PC-3 (cell line): ENCODE data around the gene CDHR2. TPM values are rescaled to one million over a fixed set of nuclear protein-coding genes. Genes with fewer than 3 reads are reported as not detected.

Experiments used
- ATAC-seq: fragments of 200-7000 bp; cut with Tn5 transposase; 2 replicates; pipeline ENCODE4 v1.9.1; 2020; ENCODE audit warnings: mild to moderate bottlenecking, moderate library complexity
- BruUV-seq: library from RNA; stranded (reverse); fragments of 400-500 nt; replicated peaks from 2 replicates; lab custom pipeline; 2021; lab: Mats Ljungman, UMichigan
- CTCF ChIA-PET: fragments of 300-600 bp; sonication (Branson Sonifier 250); formaldehyde crosslinking; loops from one replicate; lab custom pipeline; 2022; ENCODE audit warnings: antibody characterized with exemption; lab: Charles Lee
- POLR2A ChIA-PET: fragments of 300-600 bp; sonication (Branson Sonifier 250); formaldehyde crosslinking; loops from one replicate; lab custom pipeline; 2022; ENCODE audit warnings: antibody characterized with exemption; ENCODE audit not compliant: unreplicated experiment; lab: Charles Lee
- DNase-seq: peaks from one replicate; pipeline ENCODE4 v3.0.0-alpha.2; 2015
- H2AFZ ChIP-seq: fragments of 300-600 bp; sonication (generic); 2 replicates; pipeline ENCODE4 v1.6.0; 2016; ENCODE audit warnings: antibody characterized with exemption, low read length
- H3F3A ChIP-seq: fragments of 300-600 bp; sonication (generic); one replicate; pipeline ENCODE4 v1.6.0; 2017; ENCODE audit warnings: antibody characterized with exemption, low read length, control low read depth, mild to moderate bottlenecking; ENCODE audit not compliant: unreplicated experiment
- H3K27ac ChIP-seq: fragments of 300-600 bp; sonication (generic); 2 replicates; pipeline ENCODE4 v1.5.1; 2016; ENCODE audit warnings: mild to moderate bottlenecking, low read length
- H3K27me3 ChIP-seq: fragments of 300-600 bp; sonication (generic); 2 replicates; pipeline ENCODE4 v1.6.1; 2016; ENCODE audit warnings: low read length, mixed read lengths
- H3K36me3 ChIP-seq: fragments of 300-600 bp; sonication (generic); 2 replicates; pipeline ENCODE4 v1.6.1; 2016; ENCODE audit warnings: low read depth, mixed run types, low read length, mixed read lengths
- H3K4me1 ChIP-seq: fragments of 300-600 bp; sonication (generic); 2 replicates; pipeline ENCODE4 v1.5.1; 2016; ENCODE audit warnings: low read length; ENCODE audit not compliant: insufficient read depth
- H3K4me2 ChIP-seq: fragments of 300-600 bp; sonication (generic); 2 replicates; pipeline ENCODE4 v1.6.0; 2016; ENCODE audit warnings: low read length
- H3K4me3 ChIP-seq: fragments of 300-600 bp; sonication (generic); 2 replicates; pipeline ENCODE4 v1.5.1; 2016; ENCODE audit warnings: mild to moderate bottlenecking, low read length, mixed read lengths
- H3K79me2 ChIP-seq: fragments of 300-600 bp; sonication (generic); 2 replicates; pipeline ENCODE4 v1.6.1; 2017; ENCODE audit warnings: low read length, mixed read lengths
- H3K9ac ChIP-seq: fragments of 300-600 bp; sonication (generic); 2 replicates; pipeline ENCODE4 v1.6.0; 2016; ENCODE audit warnings: mild to moderate bottlenecking, low read length
- H3K9me2 ChIP-seq: fragments of 300-600 bp; sonication (generic); replicated peaks from 2 replicates; pipeline ENCODE4 v1.6.1; 2016; ENCODE audit warnings: mixed run types, low read length, mixed read lengths
- H3K9me3 ChIP-seq: fragments of 300-600 bp; sonication (generic); 2 replicates; pipeline ENCODE4 v1.6.1; 2016; ENCODE audit warnings: low read length, mixed read lengths
- H4K20me1 ChIP-seq: fragments of 300-600 bp; sonication (generic); 2 replicates; pipeline ENCODE4 v1.6.1; 2016; ENCODE audit warnings: low read length, mixed read lengths
- EZH2 ChIP-seq: fragments of 300-600 bp; sonication (generic); IDR thresholded peaks from one replicate; pipeline ENCODE4 v1.6.1; 2017; ENCODE audit warnings: antibody characterized with exemption, mild to moderate bottlenecking, low read length; ENCODE audit not compliant: unreplicated experiment
- EZH2phosphoT487 ChIP-seq: fragments of 300-600 bp; sonication (generic); IDR thresholded peaks from 2 replicates; pipeline ENCODE4 v1.6.1; 2018; ENCODE audit warnings: mild to moderate bottlenecking, antibody characterized with exemption, low read length, borderline replicate concordance
- intact Hi-C: fragments of 100-400 bp; cut with micrococcal nuclease; formaldehyde crosslinking; loops from 2 replicates; pipeline ENCODE4 v1.9.0; 2023
- total RNA-seq: library from RNA; depleted of rRNA; stranded (reverse); fragments of >200 nt; gene quantifications from 2 replicates; pipeline ENCODE4 v1.2.3, GENCODE V29; 2014
- TF ChIP-seq, protein P1 (sequence below): fragments of 300-600 bp; sonication (generic); conservative IDR thresholded peaks from 2 replicates; pipeline ENCODE4 v1.5.1; 2017; ENCODE audit warnings: antibody characterized with exemption, low read depth, mild to moderate bottlenecking, low read length

Gene CDHR2
- total RNA-seq, 1 experiment from 2014 or later: 0.07 TPM

DNA sequence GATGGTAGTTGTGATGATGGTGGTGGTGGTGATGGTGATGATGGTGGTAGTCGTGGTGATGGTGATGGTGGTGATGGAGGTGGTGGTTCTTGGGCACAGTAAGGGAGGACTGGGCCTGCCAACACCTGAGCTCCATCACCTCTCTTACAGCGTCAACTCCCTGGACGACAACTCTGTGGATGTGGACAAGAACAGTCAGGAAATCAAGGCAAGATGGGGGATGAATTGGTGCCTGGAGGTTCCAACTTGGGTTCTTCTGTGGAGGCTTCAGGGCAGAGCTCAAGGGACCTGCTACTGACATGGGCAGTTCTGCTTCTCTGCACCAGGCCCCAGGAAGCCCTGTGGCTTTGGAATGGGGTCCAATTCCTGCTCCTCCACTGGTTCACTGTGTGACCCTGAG is 43.4 kb downstream of the CDHR2 start:
- Histone ChIP-seq H3K4me2 (no peak overlapping the region), H3K27me3 (no peaks in the 10 kb centered on the region), H3K4me1 (no peaks in the 10 kb centered on the region), H4K20me1 (no peaks in the 10 kb centered on the region), H3K9ac (no peak overlapping the region), H3K36me3 (no peaks in the 10 kb centered on the region), H3K9me2 (no peaks in the 10 kb centered on the region), H2AFZ (no peak overlapping the region), H3K27ac (no peak overlapping the region), H3K79me2 (no peaks in the 10 kb centered on the region), H3K9me3 (no peaks in the 10 kb centered on the region), H3K4me3 (no peak overlapping the region), H3F3A (no peaks in the 10 kb centered on the region)
- ChIA-PET CTCF (interaction anchor here (0.7 kb wide), 1 partner anchor 19 kb away, joined by 3 read pairs; no protein-coding TSS in a partner anchor), POLR2A (no interaction called here)
- BruUV-seq: no TSS peak
- DNase-seq (no peak), ATAC-seq (no peak)
- TF ChIP-seq EZH2phosphoT487 (no peak), EZH2 (no peak)
- TF ChIP-seq, protein P1, sequence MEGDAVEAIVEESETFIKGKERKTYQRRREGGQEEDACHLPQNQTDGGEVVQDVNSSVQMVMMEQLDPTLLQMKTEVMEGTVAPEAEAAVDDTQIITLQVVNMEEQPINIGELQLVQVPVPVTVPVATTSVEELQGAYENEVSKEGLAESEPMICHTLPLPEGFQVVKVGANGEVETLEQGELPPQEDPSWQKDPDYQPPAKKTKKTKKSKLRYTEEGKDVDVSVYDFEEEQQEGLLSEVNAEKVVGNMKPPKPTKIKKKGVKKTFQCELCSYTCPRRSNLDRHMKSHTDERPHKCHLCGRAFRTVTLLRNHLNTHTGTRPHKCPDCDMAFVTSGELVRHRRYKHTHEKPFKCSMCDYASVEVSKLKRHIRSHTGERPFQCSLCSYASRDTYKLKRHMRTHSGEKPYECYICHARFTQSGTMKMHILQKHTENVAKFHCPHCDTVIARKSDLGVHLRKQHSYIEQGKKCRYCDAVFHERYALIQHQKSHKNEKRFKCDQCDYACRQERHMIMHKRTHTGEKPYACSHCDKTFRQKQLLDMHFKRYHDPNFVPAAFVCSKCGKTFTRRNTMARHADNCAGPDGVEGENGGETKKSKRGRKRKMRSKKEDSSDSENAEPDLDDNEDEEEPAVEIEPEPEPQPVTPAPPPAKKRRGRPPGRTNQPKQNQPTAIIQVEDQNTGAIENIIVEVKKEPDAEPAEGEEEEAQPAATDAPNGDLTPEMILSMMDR: no peak
- intact Hi-C loops: no loop called here

DNA sequence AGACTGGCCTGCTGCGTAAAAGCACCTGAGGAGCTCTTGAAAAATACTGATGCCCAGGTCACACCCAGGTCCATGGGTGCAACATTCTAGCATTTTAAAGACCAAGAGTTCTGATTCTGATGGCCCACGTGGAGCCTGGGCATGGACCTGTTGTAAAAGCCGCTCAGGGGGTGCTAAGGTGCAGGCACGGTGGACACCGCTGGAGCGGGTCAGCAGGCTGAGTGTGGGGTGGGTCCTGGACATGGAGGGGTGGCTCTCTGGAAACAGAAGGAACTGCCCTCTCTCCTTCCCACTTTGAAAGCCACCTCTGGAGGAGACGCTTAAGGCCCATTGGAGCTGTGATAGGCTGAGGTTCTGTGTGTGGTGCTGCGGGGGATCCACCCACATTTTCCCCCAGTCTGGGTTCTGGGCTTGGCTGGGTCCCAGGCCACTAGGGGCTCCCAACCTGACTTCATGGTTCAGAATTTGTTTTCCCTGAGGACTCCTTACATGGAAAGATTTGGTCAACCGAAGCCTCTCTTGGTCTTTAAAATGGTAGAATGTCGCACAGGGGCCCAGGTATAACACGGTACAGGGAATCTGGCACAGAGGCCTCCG is 44.2 kb downstream of the CDHR2 start:
- no peak for DNase-seq
- H3K4me1 ChIP-seq: no peaks in the 10 kb centered on the region
- BruUV-seq: no TSS peak
- no peak for ATAC-seq
- H3K4me2 ChIP-seq: no peak overlapping the region
- no peaks in the 10 kb centered on the region for H3F3A ChIP-seq
- no peak overlapping the region for H2AFZ ChIP-seq
- no peak overlapping the region for H3K4me3 ChIP-seq
- intact Hi-C loops: no loop called here
- no peaks in the 10 kb centered on the region for H3K36me3 ChIP-seq
- H3K9ac ChIP-seq: no peak overlapping the region
- ChIA-PET CTCF (interaction anchor here (0.7 kb wide), 1 partner anchor 20 kb away, joined by 3 read pairs; no protein-coding TSS in a partner anchor), POLR2A (no interaction called here)
- H3K9me2 ChIP-seq: no peaks in the 10 kb centered on the region
- H3K79me2 ChIP-seq: no peaks in the 10 kb centered on the region
- no peaks in the 10 kb centered on the region for H3K9me3 ChIP-seq
- H3K27me3 ChIP-seq: no peaks in the 10 kb centered on the region
- H4K20me1 ChIP-seq: no peaks in the 10 kb centered on the region
- TF ChIP-seq EZH2phosphoT487 (no peak), EZH2 (no peak)
- TF ChIP-seq, protein P1: no peak
- H3K27ac ChIP-seq: no peak overlapping the region

DNA sequence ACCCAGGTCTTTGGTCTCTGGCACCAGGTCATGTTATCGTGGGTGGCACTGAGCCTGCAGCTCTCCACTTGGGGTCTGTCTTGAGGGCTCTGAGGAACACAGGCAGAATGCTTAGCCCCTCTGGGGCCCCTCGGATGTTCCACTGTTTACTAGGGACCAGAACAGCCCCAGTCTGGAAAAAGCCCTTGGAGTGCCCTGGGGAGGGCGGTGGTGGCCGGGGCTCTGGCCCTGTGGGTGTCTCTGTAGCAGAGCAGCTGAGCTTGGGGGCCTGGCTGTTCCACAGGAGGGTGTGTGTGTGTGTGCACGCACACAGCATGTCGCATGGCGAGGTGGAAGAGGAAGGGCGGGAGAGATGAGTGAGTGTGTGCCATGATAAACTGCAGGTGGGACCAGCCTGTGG is 45.4 kb downstream of the CDHR2 start:
- no peak overlapping the region for H3K4me2 ChIP-seq
- H3K9me2 ChIP-seq: no peaks in the 10 kb centered on the region
- H3K9me3 ChIP-seq: no peaks in the 10 kb centered on the region
- DNase-seq: no peak
- no peaks in the 10 kb centered on the region for H3K36me3 ChIP-seq
- ChIA-PET CTCF (no interaction called here), POLR2A (no interaction called here)
- no TSS peak for BruUV-seq
- no peaks in the 10 kb centered on the region for H3K4me1 ChIP-seq
- ATAC-seq: no peak
- intact Hi-C loops: no loop called here
- H3F3A ChIP-seq: no peaks in the 10 kb centered on the region
- H3K79me2 ChIP-seq: no peaks in the 10 kb centered on the region
- H3K27ac ChIP-seq: no peak overlapping the region
- H3K4me3 ChIP-seq: no peak overlapping the region
- no peak overlapping the region for H3K9ac ChIP-seq
- no peaks in the 10 kb centered on the region for H4K20me1 ChIP-seq
- H3K27me3 ChIP-seq: no peaks in the 10 kb centered on the region
- TF ChIP-seq EZH2: no peak
- no peak for TF ChIP-seq EZH2phosphoT487
- TF ChIP-seq, protein P1: no peak
- H2AFZ ChIP-seq: no peak overlapping the region
